AG04449 (cell line): ENCODE results near the gene MARK3.

Source experiments
- CTCF ChIA-PET: fragments of 350-600 bp; formaldehyde crosslinking; extraction: SDS; loops from one replicate; lab custom pipeline; 2021; ENCODE audit warnings: antibody characterized with exemption; lab: Yijun Ruan, JAX
- POLR2A ChIA-PET: fragments of 400-600, 350-600 bp; formaldehyde crosslinking; extraction: SDS; loops from one replicate; lab custom pipeline; 2020; ENCODE audit warnings: antibody characterized with exemption, inconsistent platforms; lab: Yijun Ruan, JAX
- DNase-seq: peaks from one replicate; pipeline ENCODE4 v3.0.0-alpha.2; 2010; ENCODE audit warnings: low read depth, low spot score
- H3K4me3 ChIP-seq: 2 replicates; pipeline ENCODE4 v1.5.1; 2011; ENCODE audit warnings: low read depth, mild to moderate bottlenecking, control low read depth, low read length
- TF ChIP-seq, protein P1 (sequence below): IDR thresholded peaks from one replicate; pipeline ENCODE4 v1.5.1; 2011; ENCODE audit warnings: mild to moderate bottlenecking, moderate library complexity, low read length, control low read depth, inconsistent platforms; ENCODE audit not compliant: insufficient read depth; ENCODE audit errors: missing control alignments

MARK3 gene

DNA sequence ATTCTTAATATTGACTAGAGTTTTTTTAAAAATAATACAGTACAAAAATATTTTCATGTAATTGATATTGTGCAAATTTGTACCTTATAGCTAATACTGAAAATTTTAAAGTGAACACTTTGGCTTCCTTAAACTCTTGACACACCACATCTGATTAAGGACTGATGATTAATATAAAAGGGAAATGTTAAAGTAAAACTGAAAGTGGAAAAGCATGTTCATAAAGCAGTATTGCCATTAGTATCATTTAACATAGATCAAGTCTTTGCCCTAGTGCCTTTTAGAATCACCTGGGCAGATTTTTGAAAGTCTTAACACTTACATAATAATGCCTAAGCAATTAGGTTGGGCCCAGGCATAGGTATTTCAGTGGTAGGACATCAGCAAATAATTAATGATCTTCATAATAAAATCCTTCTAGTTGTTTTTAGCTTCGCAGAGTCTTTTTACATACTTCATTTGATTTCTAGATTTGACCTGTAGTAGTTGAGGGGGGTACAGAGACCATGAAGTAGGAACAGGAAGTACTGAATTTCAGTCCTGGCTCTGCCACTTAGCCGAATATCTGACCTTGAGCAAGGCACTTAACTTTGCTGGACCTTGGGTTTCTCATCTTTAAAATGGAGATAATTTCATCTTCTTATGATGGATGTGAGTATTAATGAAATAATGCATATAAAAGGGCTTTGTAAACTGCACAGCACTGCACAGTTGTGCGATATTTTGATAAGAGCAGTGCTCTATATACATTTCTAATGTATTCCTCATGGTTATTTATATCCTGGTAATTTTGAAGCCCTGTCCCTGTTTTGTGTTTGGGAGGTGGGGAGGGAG, 43.7 kb downstream of the MARK3 start:
- no peak overlapping the region for H3K4me3 ChIP-seq
- TF ChIP-seq, protein P1, sequence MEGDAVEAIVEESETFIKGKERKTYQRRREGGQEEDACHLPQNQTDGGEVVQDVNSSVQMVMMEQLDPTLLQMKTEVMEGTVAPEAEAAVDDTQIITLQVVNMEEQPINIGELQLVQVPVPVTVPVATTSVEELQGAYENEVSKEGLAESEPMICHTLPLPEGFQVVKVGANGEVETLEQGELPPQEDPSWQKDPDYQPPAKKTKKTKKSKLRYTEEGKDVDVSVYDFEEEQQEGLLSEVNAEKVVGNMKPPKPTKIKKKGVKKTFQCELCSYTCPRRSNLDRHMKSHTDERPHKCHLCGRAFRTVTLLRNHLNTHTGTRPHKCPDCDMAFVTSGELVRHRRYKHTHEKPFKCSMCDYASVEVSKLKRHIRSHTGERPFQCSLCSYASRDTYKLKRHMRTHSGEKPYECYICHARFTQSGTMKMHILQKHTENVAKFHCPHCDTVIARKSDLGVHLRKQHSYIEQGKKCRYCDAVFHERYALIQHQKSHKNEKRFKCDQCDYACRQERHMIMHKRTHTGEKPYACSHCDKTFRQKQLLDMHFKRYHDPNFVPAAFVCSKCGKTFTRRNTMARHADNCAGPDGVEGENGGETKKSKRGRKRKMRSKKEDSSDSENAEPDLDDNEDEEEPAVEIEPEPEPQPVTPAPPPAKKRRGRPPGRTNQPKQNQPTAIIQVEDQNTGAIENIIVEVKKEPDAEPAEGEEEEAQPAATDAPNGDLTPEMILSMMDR, result no peak
- no peak for DNase-seq
- CTCF ChIA-PET, result interaction anchor here (1.0 to 1.4 kb wide), 3 partner anchors 9 to 73 kb away, joined by 3 to 4 read pairs (median 3); no protein-coding TSS in a partner anchor
- POLR2A ChIA-PET, result no interaction called here

DNA sequence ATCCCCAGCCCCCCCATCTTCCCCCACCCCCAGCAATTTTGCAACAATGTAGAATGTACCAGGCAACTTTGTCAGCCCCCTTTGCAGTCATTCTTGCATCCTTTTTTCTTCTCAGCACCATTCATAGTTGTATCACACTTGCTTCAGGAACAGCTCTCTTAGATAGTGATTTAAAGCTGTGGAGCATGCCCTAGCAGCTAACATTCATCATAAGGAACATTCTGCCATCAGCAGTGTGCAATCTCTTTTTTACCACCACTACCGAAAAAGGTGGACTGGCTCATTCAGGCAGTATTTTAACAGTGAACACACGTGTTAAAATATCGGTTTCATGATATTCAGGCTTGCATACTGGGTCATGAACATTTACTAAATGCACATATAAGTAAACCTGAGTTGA, 45.1 kb downstream of the MARK3 start:
- TF ChIP-seq, protein P1, result no peak
- CTCF ChIA-PET, result no interaction called here
- POLR2A ChIA-PET, result no interaction called here
- no peak for DNase-seq
- no peak overlapping the region for H3K4me3 ChIP-seq

DNA sequence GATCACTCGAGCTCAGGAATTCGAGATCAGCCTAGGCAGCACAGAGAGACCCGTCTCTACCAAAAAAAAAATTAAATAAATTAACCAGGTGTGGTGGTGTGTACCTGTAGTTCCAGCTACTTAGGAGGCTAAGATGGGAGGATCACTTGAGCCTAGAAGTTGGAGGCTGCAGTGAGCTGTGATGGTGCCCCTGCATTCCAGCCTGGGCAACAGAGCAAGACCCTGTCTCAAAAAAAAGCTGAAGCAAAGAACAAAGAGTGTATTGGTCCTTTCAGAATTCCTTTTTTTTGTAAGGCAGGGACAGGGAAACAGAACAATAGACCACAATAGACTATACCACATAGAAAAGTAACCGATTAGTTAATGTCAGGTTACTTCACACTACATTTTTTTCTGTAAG, 47.4 kb downstream of the MARK3 start:
- ChIA-PET POLR2A (no interaction called here), CTCF (interaction anchor here (2.0 kb wide), 1 partner anchor 9 kb away, joined by 5 read pairs; no protein-coding TSS in a partner anchor)
- no peak overlapping the region for H3K4me3 ChIP-seq
- TF ChIP-seq, protein P1, result no peak
- DNase-seq, result no peak

DNA sequence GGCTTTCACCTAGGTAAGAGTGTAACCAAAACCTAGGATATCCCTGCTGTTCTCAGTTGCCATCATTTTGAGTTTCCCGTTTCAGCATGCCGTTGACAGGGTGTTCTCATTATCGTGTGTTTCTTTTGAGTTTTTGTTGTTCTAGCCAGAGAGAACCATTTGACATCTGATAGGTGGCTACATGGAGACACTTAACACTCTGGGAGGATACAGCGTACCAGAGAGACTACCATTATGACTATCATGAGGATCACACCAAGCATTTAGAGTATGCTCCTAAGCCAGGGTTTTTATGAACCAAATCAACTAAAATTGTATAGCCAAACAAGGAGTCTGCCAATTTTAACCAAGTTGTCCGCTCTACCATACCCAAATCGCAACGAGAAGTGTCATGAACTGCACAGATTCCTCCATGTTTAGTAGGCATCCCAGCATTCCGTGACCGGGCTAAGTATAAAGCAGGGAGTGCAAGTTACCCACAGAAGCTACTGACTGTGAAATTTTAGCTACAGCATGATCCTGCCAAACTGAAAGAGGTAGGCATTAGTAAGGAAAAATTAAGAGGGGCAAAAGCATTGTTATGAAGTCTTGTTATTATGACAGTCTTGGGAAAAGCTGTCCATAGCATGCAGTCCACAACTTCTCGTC, 48.8 kb downstream of the MARK3 start:
- CTCF ChIA-PET, result interaction anchor here (1.1 to 2.0 kb wide), 4 partner anchors 11 to 65 kb away, joined by 3 to 5 read pairs (median 4); no protein-coding TSS in a partner anchor
- no peak overlapping the region for H3K4me3 ChIP-seq
- TF ChIP-seq, protein P1, result no peak

DNA sequence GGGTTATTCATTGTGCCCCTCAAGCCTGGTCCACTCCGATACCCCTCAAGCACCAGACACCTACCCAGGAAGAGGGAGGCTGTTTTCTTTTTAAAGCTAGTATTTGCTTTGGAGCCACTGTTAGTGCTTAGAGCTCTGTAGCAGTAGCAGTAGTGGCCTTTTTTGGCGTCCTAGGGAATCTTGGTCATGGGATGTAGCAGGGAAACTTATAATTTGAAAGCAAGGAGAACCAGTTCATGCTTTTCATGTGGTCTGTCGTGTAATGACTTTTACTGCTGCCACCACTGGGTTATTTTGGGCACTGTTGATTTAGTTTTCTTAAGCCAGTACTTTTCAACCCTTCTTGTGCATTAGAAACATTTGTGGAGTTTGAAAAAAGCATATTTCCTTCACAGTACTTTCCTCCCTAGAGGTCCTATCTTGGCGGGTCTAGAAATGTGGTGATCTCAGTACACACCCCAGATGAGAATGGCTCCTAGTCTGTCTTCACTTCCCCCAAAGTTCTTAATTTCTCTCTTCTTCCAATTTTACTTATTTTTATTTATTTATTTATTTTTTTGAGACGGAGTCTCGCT, 49.7 kb downstream of the MARK3 start:
- ChIA-PET POLR2A (no interaction called here), CTCF (interaction anchor here (1.6 to 1.8 kb wide), 2 partner anchors 25 to 64 kb away, joined by 3 to 5 read pairs; no protein-coding TSS in a partner anchor)
- TF ChIP-seq, protein P1, result no peak
- no peak overlapping the region for H3K4me3 ChIP-seq
- no peak for DNase-seq

More for the DNA sequence above, 48.8 kb downstream of the MARK3 start:
- no peak for DNase-seq
- POLR2A ChIA-PET, result no interaction called here

DNA sequence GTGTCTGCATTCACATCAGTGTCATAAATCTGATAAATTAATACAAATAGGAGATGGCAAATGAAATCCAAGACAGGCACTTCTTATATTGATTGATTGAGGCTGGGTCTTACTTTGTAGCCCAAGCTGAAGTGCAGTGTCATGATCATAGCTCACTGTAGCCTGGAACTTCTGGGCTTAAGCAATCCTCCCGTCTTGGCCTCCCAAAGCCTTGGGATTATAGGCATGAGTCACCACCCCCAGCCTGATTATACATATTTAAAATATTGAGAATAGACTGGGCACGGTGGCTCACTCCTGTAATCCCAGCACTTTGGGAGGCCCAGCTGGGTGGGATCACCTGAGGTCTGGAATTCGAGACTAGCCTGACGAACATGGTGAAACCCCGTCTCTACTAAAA, 51.3 kb downstream of the MARK3 start:
- ChIA-PET CTCF (no interaction called here), POLR2A (no interaction called here)
- TF ChIP-seq, protein P1, result no peak
- no peak for DNase-seq
- H3K4me3 ChIP-seq, result no peak overlapping the region
